Activated T-cell treated with anti-CD3 and anti-CD28 coated beads, Interleukin-2, amount 50 U/mL, for 4 hours (primary cell): ENCODE data around the gene ALOX12. TPM values are rescaled to one million over a fixed set of nuclear protein-coding genes. Genes with fewer than 3 reads are reported as not detected.

Experiments
- ATAC-seq, 2 donors: fragments of 200-7000 bp; cut with Tn5 transposase; one replicate each; pipeline ENCODE4 v1.10.0; 2021
- DNase-seq: peaks from one replicate; pipeline ENCODE4 v3.0.0-alpha.2; 2020
- H3K27me3 Mint-ChIP-seq: one replicate; pipeline ENCODE4 v1.8.0; 2021; ENCODE audit warnings: low read depth, mixed read lengths
- H3K36me3 Mint-ChIP-seq: one replicate; pipeline ENCODE4 v1.8.0; 2022; ENCODE audit warnings: mixed read lengths; ENCODE audit not compliant: insufficient read depth
- H3K4me1 Mint-ChIP-seq: one replicate; pipeline ENCODE4 v1.8.0; 2021; ENCODE audit warnings: low read depth, mixed read lengths
- H3K4me3 Mint-ChIP-seq: one replicate; pipeline ENCODE4 v1.8.0; 2021; ENCODE audit warnings: mild to moderate bottlenecking, moderate library complexity, mixed read lengths
- H3K9me3 Mint-ChIP-seq: one replicate; pipeline ENCODE4 v1.8.0; 2021; ENCODE audit warnings: mixed read lengths
- total RNA-seq, 3 donors: library from RNA; stranded (reverse); gene quantifications; one replicate each; pipeline ENCODE4 v1.2.1, GENCODE V29; 2021

Gene ALOX12
- total RNA-seq, 3 donors from 2014 or later = not detected

DNA sequence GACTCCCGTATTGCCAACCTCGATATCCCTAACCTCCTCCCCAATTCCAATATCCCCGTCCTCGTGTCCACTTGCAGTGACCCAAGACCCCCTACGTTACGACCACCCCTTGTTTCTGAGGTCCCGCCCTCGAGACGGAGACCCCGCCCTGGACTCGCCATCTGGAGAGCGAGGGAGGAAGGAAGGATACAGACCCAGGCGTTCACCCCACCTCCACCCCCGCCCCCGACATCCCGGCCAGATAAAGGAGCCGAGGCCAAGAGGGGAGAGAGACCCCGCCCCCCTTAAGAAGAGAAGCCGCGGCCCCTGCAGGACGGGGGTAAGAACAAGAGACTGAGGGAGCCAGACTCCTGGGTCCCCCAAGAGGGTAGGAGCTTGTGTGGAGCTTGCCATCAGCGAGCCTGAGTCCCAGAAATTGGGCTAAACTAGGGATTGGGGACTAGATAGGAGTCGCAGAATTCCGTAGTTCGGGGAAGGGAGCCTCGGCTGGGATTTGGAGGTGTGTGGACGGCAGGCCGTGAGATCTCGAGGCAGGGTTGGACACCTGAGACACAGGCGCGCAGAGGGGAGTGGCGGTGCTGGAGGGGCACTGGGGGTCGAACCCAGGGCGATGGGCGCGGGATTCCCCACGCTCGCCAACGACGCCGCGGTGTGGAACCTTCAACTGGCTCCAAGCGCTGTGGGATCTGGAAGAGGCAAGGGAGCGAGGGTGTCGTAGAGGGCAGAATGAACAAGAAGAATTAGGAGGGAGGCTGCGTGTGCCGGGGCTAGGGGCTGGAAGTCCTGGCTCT is 27.1 kb downstream of the ALOX12 start, which contains the start of gene BCL6B:
Gene BCL6B (plus strand): TSS at position 270 of the 791 bp plus-strand sequence. CDS start 622 bp downstream, outside the sequence.
- Mint-ChIP-seq H3K9me3 (no peaks in the 10 kb centered on the region), H3K27me3 (no peaks in the 10 kb centered on the region), H3K4me3 (peak within 1 kb of the TSS; percentile 63), H3K4me1 (peaks cover 27% of the 10 kb centered on the region), H3K36me3 (no peaks in the 10 kb centered on the region)
- no peak for ATAC-seq
- DNase-seq = no peak

DNA sequence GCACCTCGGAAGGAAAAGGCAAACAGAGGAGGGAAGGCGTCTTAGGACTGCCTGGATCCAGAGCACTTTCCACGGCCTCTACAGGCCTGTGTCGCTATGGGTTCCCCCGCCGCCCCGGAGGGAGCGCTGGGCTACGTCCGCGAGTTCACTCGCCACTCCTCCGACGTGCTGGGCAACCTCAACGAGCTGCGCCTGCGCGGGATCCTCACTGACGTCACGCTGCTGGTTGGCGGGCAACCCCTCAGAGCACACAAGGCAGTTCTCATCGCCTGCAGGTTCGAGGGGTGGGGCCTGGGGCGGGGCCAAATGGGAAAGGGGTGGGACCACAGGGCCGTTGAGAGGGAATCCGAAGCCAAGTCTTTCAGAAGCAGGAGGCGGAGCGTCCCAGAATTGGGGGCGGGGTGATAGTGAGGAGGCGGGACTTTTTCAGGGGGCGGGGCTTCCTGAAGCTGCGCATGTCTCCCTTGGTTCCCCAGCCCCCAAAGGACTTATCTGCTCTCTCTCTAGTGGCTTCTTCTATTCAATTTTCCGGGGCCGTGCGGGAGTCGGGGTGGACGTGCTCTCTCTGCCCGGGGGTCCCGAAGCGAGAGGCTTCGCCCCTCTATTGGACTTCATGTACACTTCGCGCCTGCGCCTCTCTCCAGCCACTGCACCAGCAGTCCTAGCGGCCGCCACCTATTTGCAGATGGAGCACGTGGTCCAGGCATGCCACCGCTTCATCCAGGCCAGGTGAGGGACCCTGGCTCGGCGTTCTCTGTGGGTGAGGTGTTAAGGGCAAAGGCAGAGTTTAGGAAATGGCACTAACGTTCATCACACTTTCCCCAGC is 27.9 kb downstream of the ALOX12 start:
- peak; percentile 86 to 87 for ATAC-seq
- DNase-seq = peak; percentile 95
- Mint-ChIP-seq H3K4me1 (peaks cover 24% of the 10 kb centered on the region), H3K9me3 (no peaks in the 10 kb centered on the region), H3K27me3 (no peaks in the 10 kb centered on the region), H3K4me3 (peak overlapping the region; percentile 63), H3K36me3 (no peaks in the 10 kb centered on the region)

DNA sequence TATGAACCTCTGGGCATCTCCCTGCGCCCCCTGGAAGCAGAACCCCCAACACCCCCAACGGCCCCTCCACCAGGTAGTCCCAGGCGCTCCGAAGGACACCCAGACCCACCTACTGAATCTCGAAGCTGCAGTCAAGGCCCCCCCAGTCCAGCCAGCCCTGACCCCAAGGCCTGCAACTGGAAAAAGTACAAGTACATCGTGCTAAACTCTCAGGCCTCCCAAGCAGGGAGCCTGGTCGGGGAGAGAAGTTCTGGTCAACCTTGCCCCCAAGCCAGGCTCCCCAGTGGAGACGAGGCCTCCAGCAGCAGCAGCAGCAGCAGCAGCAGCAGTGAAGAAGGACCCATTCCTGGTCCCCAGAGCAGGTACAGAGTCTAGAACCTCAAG is 28.5 kb downstream of the ALOX12 start:
- H3K36me3 Mint-ChIP-seq = no peaks in the 10 kb centered on the region
- ATAC-seq (no peak), DNase-seq (no peak)
- no peaks in the 10 kb centered on the region for H3K27me3 Mint-ChIP-seq
- H3K4me1 Mint-ChIP-seq = peaks cover 29% of the 10 kb centered on the region
- H3K9me3 Mint-ChIP-seq = no peaks in the 10 kb centered on the region
- no peak overlapping the region for H3K4me3 Mint-ChIP-seq

DNA sequence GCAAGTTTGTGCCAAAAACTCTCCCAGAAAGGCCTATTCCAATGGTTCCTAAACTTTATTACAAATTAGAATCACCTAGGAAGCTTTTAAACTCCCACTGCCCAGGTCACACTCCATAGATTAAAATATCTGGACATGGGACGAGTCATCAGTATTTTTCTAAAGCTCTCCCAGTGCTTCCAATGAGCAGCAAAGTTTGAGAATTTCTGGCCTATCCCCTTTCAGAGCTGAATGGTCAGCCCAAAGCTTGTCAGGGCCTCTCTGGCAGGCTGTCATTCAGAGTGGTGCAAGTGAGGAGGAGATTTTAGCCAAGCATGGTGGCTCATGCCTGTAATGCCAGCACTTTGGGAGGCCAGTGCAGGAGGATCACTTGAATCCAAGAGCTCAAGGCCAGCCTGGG is 29.4 kb downstream of the ALOX12 start:
- no peaks in the 10 kb centered on the region for H3K9me3 Mint-ChIP-seq
- ATAC-seq (no peak), DNase-seq (no peak)
- H3K4me1 Mint-ChIP-seq = peaks cover 38% of the 10 kb centered on the region
- no peaks in the 10 kb centered on the region for H3K27me3 Mint-ChIP-seq
- H3K4me3 Mint-ChIP-seq = no peak overlapping the region
- no peaks in the 10 kb centered on the region for H3K36me3 Mint-ChIP-seq

DNA sequence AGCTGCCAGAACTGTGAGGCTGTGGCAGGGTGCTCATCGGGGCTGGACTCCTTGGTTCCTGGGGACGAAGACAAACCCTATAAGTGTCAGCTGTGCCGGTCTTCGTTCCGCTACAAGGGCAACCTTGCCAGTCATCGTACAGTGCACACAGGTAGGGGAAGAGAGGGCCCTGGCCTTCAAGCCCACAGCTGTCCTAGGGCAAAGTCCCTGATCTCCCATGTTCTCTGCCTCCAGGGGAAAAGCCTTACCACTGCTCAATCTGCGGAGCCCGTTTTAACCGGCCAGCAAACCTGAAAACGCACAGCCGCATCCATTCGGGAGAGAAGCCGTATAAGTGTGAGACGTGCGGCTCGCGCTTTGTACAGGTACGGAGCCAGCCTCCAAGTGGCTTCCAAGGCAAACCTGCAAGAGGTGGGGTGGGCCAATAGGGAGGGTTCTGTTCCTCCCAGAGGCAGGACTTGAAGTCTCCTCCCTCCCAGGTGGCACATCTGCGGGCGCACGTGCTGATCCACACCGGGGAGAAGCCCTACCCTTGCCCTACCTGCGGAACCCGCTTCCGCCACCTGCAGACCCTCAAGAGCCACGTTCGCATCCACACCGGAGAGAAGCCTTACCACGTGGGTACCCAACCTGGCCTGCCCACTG is 30.7 kb downstream of the ALOX12 start:
- ATAC-seq = no peak
- no peaks in the 10 kb centered on the region for H3K36me3 Mint-ChIP-seq

DNA sequence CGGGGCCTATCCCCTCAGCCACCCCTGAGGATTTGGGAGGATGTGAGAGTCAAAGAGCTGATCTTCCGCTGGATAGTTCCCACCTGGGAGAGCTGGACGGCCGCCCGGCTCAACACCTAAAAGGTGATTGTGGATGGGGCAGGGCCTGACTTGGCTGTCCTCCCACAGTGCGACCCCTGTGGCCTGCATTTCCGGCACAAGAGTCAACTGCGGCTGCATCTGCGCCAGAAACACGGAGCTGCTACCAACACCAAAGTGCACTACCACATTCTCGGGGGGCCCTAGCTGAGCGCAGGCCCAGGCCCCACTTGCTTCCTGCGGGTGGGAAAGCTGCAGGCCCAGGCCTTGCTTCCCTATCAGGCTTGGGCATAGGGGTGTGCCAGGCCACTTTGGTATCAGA is 31.5 kb downstream of the ALOX12 start:
- no peaks in the 10 kb centered on the region for H3K9me3 Mint-ChIP-seq
- H3K4me1 Mint-ChIP-seq = peaks cover 40% of the 10 kb centered on the region
- no peaks in the 10 kb centered on the region for H3K27me3 Mint-ChIP-seq
- no peak for ATAC-seq
- no peak overlapping the region for H3K4me3 Mint-ChIP-seq
- DNase-seq = no peak
- no peaks in the 10 kb centered on the region for H3K36me3 Mint-ChIP-seq

More for the DNA sequence above, 30.7 kb downstream of the ALOX12 start:
- Mint-ChIP-seq H3K9me3 (no peaks in the 10 kb centered on the region), H3K4me3 (no peak overlapping the region), H3K27me3 (no peaks in the 10 kb centered on the region), H3K4me1 (peaks cover 41% of the 10 kb centered on the region)
- DNase-seq = no peak

DNA sequence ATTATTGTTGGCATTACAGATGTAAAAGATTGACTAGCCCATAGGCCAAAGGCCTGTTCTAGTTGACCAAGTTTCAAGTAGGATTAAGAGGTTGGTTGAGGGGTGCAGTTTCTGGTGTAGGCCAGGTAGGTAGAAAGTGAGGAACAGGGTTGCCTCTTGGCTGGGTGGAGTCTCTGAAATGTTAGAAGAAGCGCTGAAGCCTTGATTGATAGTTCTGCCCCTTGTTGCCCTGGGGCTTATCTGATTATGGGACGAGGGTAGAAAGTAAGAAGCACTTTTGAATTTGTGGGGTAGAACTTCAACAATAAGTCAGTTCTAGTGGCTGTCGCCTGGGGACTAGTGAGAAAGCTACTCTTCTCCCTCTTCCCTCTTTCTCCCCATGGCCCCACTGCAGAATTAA is 33.2 kb downstream of the ALOX12 start:
- H3K4me1 Mint-ChIP-seq = peaks cover 42% of the 10 kb centered on the region
- H3K9me3 Mint-ChIP-seq = no peaks in the 10 kb centered on the region
- H3K27me3 Mint-ChIP-seq = no peaks in the 10 kb centered on the region
- ATAC-seq = no peak
- DNase-seq = no peak
- H3K36me3 Mint-ChIP-seq = no peaks in the 10 kb centered on the region
- H3K4me3 Mint-ChIP-seq = no peak overlapping the region

DNA sequence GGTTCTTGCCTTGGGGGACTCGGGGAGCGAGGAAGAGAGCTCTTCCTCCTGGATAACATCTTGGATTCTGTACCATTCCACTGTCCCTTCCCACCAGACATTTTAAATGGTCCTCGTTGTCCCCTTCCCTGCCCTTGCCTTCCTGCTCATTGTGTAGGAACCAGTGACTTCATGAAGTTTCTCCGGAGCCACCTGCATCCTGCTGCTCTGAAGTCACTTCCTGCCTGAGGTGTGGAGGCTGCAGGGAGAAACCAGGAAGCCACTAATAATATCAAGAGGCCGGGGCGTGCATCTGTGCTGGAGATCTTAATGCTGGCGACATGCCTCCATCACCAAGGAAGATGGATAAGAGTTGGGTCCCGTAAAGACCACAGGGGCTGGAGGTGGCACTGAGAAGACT is 33.8 kb downstream of the ALOX12 start:
- DNase-seq (no peak), ATAC-seq (peak; percentile 66 to 80)
- peaks cover 45% of the 10 kb centered on the region for H3K4me1 Mint-ChIP-seq
- peak overlapping the region; percentile 47 for H3K4me3 Mint-ChIP-seq
- no peaks in the 10 kb centered on the region for H3K9me3 Mint-ChIP-seq
- H3K36me3 Mint-ChIP-seq = no peaks in the 10 kb centered on the region
- no peaks in the 10 kb centered on the region for H3K27me3 Mint-ChIP-seq

DNA sequence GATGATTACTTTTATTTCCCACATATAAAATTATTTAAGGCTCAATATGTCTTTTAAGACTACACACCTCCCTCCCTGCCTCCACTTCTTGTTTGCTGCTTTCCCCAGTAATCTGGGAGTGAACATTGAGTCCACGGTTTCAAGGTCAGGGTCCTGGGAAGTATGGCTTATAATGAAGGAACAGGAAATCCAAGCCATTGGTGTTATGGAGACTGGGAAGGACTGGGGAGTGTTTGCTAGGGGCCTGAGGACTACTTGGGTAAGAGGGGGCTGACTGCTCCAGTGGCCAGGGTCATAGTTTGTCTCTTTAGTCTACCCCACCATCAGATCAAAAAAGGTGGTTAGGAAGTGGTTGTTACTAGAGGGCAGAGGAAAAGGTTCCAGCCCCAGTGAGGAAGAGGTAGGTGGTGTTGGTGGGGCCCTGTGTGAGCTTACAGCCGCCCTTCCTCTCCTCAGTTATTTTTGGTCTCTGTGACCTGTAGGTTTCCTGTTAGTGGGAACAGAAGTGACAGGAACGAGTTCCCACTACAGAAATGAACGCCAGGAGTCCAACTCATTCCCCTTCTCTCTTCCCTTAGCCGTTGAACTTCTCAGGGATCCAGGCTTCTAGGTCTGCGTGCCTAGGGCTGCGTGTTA is 39.2 kb downstream of the ALOX12 start:
- Mint-ChIP-seq H3K4me1 (peaks cover 62% of the 10 kb centered on the region), H3K27me3 (no peaks in the 10 kb centered on the region), H3K36me3 (no peaks in the 10 kb centered on the region), H3K9me3 (no peaks in the 10 kb centered on the region), H3K4me3 (peak overlapping the region; percentile 94)
- ATAC-seq (peak; percentile 47 to 58), DNase-seq (no peak)

DNA sequence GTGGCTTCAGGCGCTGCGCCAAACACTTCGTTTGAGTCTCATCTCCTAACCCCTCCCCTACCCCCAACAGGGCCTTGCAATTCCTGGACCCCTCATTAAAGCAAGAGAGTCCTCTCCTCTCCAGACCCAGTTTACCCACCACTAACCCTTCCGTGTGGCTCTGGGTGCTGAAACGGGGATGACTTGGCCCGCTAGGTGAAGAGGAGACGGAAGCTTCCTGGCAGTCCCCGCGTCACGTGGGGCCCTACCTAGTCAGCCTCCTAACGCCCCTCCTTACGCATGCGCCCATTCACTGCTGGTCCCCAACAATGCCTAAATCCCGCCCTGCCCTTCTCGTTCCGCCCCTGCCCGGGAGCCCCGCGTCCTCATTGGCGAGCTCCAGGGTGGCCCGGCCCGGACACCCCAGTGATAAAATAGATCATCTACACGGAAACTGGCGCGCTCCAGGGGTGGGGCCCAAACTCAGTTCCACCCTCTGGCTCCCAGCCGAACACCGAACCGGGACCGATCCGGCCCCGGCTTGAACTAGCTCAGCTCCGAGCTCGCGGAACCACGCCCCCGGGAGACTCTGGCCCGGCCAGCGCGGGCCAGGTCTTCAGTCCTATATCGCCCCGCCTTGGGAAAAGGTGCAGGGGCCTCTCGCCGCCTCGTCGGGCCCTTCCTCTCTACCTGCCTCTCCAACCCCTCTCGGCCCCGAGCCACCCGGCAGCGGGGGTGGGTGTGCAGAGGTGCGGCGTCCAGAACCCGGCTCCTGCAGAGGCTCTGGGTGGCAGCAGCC is 39.9 kb downstream of the ALOX12 start, which contains the start of gene SLC16A13:
Gene SLC16A13 (plus strand): TSS at position 425 of the 778 bp plus-strand sequence. CDS start 368 bp downstream, outside the sequence.
- H3K36me3 Mint-ChIP-seq = no peaks in the 10 kb centered on the region
- H3K4me3 Mint-ChIP-seq = peak within 1 kb of the TSS; percentile 94
- peak; percentile 94 to 96 for ATAC-seq
- H3K9me3 Mint-ChIP-seq = no peaks in the 10 kb centered on the region
- peaks cover 54% of the 10 kb centered on the region for H3K4me1 Mint-ChIP-seq
- no peaks in the 10 kb centered on the region for H3K27me3 Mint-ChIP-seq
- peak; percentile 96 for DNase-seq

DNA sequence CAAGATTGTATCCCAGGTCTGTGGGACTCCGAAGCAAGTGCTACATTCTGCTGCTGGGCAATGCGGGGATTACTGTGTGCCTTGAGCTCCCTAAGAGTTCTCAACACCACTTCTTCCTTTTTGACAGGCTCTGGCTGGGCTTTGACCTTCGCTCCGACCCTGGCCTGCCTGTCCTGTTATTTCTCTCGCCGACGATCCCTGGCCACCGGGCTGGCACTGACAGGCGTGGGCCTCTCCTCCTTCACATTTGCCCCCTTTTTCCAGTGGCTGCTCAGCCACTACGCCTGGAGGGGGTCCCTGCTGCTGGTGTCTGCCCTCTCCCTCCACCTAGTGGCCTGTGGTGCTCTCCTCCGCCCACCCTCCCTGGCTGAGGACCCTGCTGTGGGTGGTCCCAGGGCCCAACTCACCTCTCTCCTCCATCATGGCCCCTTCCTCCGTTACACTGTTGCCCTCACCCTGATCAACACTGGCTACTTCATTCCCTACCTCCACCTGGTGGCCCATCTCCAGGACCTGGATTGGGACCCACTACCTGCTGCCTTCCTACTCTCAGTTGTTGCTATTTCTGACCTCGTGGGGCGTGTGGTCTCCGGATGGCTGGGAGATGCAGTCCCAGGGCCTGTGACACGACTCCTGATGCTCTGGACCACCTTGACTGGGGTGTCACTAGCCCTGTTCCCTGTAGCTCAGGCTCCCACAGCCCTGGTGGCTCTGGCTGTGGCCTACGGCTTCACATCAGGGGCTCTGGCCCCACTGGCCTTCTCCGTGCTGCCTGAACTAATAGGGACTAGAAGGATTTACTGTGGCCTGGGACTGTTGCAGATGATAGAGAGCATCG is 42.4 kb downstream of the ALOX12 start:
- H3K4me3 Mint-ChIP-seq = peak overlapping the region; percentile 22
- DNase-seq = no peak
- H3K9me3 Mint-ChIP-seq = no peaks in the 10 kb centered on the region
- H3K4me1 Mint-ChIP-seq = peaks cover 52% of the 10 kb centered on the region
- ATAC-seq = no peak
- H3K27me3 Mint-ChIP-seq = no peaks in the 10 kb centered on the region
- H3K36me3 Mint-ChIP-seq = no peaks in the 10 kb centered on the region

DNA sequence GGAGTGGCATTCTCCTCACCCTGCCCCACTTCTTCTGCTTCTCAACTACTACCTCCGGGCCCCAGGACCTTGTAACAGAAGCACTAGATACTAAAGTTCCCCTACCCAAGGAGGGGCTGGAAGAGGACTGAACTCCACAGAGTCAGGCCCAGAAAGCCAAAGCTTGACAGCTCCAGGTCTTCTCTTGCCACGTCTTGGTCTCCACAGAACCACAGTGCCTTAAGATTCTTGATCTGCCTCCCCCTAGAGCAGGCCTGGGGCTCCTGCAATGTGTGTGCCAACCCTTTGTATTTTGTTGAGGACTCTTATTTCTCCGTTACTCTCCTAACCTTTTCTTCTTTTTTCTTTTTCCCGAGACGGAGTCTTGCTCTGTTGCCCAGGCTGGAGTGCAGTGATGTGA is 44.0 kb downstream of the ALOX12 start:
- H3K4me1 Mint-ChIP-seq = peaks cover 43% of the 10 kb centered on the region
- H3K4me3 Mint-ChIP-seq = no peak overlapping the region
- no peaks in the 10 kb centered on the region for H3K9me3 Mint-ChIP-seq
- no peak for DNase-seq
- ATAC-seq = no peak
- no peaks in the 10 kb centered on the region for H3K36me3 Mint-ChIP-seq
- H3K27me3 Mint-ChIP-seq = no peaks in the 10 kb centered on the region
